Measurements from ENCODE around the gene HAND1.

HAND1 gene

DNA sequence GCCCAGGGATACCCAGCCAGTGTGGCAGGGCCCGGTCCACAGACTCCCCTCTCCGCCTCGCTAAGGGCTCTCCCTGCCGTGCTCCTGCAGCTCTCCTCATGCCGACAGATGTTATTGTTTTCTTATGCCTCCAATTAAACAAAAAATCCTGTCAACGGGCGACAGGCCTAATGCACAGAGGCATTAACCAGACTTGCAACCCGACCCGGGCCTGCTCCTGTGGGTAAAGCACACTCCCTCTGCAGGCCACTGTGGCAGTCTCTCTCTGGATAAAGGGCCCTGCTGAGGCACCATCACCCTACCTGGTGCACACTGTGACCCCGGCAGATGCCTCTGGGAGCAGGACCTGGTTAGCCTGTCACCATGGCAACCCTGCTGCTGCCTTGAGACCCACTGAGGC lies 27.5 kb upstream of the HAND1 start:
- TF ChIP-seq, protein P1, sequence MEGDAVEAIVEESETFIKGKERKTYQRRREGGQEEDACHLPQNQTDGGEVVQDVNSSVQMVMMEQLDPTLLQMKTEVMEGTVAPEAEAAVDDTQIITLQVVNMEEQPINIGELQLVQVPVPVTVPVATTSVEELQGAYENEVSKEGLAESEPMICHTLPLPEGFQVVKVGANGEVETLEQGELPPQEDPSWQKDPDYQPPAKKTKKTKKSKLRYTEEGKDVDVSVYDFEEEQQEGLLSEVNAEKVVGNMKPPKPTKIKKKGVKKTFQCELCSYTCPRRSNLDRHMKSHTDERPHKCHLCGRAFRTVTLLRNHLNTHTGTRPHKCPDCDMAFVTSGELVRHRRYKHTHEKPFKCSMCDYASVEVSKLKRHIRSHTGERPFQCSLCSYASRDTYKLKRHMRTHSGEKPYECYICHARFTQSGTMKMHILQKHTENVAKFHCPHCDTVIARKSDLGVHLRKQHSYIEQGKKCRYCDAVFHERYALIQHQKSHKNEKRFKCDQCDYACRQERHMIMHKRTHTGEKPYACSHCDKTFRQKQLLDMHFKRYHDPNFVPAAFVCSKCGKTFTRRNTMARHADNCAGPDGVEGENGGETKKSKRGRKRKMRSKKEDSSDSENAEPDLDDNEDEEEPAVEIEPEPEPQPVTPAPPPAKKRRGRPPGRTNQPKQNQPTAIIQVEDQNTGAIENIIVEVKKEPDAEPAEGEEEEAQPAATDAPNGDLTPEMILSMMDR (IDR thresholded peaks at IDR 0.05) = no peak

DNA sequence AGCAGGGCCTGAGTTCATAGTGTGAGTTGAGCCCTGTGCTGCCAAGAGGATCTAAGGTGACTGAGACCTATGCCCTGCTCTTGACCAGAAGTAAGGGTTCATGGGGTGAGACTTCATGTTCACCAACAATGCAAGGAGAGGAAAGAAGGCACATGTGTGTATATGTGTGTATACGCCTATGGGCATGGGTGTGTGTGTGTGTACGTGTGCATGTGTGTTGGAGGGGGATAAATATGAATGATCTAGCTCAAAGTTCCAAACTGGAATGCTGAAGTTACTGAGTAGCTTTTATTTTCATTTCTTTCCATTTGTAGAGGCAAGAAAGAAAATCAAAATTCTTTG lies 25.6 kb upstream of the HAND1 start:
- TF ChIP-seq, protein P1 (IDR thresholded peaks at IDR 0.05) = no peak

DNA sequence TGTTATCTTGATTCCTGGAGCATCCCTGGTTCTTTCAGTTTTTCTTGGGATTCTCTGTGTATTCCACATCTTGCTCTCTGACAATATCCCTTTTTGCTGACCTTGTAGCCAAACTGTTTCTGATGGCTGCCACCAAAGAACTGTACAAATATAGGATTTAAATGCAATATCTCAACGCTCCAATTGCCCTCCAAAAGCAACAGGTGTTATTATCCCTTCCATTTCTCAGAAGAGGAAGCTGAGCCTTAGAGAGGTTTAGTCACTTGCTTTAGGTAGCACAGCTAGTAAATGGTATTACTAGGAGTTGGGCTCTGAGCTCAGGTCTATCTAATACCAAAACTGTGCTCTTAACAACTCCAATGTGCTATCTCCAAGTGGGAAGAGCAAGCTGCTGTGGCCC lies 24.2 kb upstream of the HAND1 start:
- TF ChIP-seq, protein P1 (IDR thresholded peaks at IDR 0.05) = no peak

DNA sequence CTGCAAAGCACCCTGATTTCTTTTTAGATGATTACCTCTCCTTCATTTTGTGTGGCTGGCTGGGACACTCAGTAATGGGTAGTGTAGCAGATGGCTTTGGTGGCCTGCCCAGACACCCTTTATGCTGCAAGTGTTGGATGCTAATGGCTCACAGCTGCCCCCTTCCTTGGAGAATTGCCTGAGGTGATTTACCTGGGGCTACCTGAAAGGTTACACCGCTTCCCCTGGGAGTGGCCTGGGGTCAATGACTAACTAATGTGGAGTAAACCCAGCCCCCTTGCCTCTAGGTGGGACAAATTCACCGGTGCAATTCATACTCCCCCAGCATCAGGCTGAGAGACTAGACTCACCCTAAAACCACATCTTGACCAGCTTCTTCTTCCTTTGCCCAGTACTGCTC lies 23.5 kb upstream of the HAND1 start:
- TF ChIP-seq, protein P1 (IDR thresholded peaks at IDR 0.05) = no peak

DNA sequence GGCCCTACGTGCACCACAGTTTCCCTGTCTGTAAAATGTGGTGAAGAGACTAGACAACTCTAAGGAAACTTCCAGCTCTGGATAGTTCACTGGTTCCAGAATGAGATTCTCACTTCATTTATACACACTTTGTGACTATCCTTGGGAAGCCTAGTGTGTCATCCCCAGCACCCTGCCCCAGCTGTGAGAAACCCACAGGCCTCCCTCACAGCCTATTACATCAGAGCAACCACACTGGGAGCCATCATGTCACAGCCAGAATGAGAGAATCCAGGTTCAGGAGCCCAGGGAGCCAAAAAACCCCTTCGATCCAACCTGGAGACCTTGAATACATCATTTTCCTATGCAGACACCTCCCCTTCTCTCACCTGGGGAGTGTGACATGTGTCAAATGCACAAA lies 21.0 kb upstream of the HAND1 start:
- TF ChIP-seq, protein P1 (IDR thresholded peaks at IDR 0.05) = no peak

DNA sequence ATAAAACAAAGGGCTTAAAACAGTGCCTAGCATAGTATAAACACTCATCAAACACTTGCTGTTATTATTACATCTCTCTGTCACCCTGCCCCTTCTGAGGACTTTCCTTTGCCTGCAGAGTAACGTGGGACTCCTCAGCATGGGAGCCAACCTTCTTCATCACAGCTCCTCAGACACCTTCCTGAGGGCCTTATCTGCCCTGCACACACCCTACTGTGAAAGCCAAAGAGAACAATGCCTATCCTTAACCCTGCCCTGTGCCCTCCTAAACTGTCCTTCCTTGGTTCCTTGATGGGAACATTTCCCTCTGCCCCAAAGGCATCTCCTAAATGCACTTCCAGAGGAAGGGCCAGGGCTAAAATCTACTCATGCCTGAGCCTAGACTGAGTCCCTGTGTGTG lies 20.6 kb upstream of the HAND1 start:
- TF ChIP-seq, protein P1 (IDR thresholded peaks at IDR 0.05) = no peak

DNA sequence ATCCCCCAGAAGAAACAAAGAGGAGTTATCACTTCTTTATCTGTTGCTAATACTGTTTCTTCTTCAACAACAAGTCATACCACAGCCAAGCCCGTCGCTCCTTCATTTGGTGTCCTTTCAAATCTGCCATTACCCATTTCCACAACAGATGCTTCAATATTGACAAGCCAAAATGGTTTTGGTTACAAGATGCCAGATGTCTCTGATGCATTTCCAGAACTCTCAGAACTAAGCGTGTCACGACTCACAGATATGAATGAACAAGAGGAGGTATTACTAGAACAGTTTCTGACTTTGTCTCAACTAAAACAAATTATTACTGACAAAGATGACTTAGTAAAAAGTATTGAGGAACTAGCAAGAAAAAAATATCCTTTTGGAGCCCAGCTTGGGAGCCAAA lies 16.0 kb upstream of the HAND1 start:
- TF ChIP-seq, protein P1 (IDR thresholded peaks at IDR 0.05) = no peak

DNA sequence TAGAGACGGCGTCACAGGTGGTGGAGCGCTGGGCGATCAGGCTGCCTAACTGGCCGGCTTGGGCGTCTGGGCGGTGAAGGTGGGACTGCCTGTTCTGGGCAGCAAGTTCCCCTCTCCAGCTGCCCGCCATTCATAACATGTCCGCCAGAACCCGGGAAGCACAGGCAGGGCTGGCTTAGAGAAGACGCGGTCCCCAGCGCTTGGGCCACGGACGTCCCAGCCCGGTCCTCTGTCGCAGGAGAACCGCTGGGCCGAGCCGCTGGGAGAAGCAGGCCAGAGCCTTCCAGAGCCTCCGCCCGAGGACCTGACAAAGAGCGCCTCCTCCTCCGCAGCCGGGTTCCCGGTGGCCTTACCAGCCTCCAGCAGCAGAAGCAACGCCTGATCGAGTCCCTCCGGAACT lies 15.2 kb upstream of the HAND1 start:
- TF ChIP-seq, protein P1 (IDR thresholded peaks at IDR 0.05) = no peak
